HepG2 (cell line): ENCODE measurements around the gene TGFA. TPM values are rescaled to one million over a fixed set of nuclear protein-coding genes. Genes with fewer than 3 reads are reported as not detected.

ENCODE experiments used
- TBL1XR1 ChIP-seq: fragments of 150-350 bp; IDR thresholded peaks from 2 replicates; pipeline ENCODE4 v1.6.1; 2014; ENCODE audit warnings: borderline replicate concordance, low read length; ENCODE audit not compliant: partially characterized antibody
- U2AF2 ChIP-seq: fragments of 200-400 bp; formaldehyde crosslinking; IDR thresholded peaks from 2 replicates; pipeline ENCODE4 v1.6.1; 2017; ENCODE audit warnings: low read depth, mild to moderate bottlenecking, low read length
- ZFP1 ChIP-seq: IDR thresholded peaks from 2 replicates; pipeline ENCODE4 v1.6.1; 2016
- polyA plus RNA-seq, 8 experiments: library from polyadenylated mRNA; depleted of rRNA in 3 of 8; stranded (reverse) in 7 of 8; unstranded in 1 of 8; fragments of >200 nt; fragmentation: Illumina TruSeq in 4 of 8; extraction: Trizol in 4 of 8; gene quantifications; 2 replicates each; pipeline versions ENCODE4 v1.2.1 to v1.2.3, GENCODE V29; 2011 to 2016; ENCODE audit warnings: low read depth in 4 of 8, missing spikeins in 1 of 8, mixed read lengths in 1 of 8; ENCODE audit not compliant: insufficient read depth in 1 of 8
- total RNA-seq, 5 experiments: library from RNA; depleted of rRNA; stranded (reverse); fragments of >200 nt; fragmentation: Illumina TruSeq; extraction: Trizol; gene quantifications; 2 replicates each; pipeline ENCODE4 v1.2.3, GENCODE V29; 2016; ENCODE audit warnings: low read depth in 1 of 5
- TF ChIP-seq, protein P1 (sequence below): sonication (generic); formaldehyde crosslinking; IDR thresholded peaks from 2 replicates; pipeline ENCODE4 v1.4.0; 2020; ENCODE audit warnings: low read depth, missing genetic modification reagents
- TF ChIP-seq, protein P2 (sequence below): sonication (generic); formaldehyde crosslinking; IDR thresholded peaks from 2 replicates; pipeline ENCODE4 v1.5.0; 2020; ENCODE audit warnings: mild to moderate bottlenecking, low read depth, missing genetic modification reagents, borderline replicate concordance
- TF ChIP-seq, protein P3 (sequence below): sonication (generic); formaldehyde crosslinking; IDR thresholded peaks from 2 replicates; pipeline ENCODE4 v1.4.0; 2020; ENCODE audit warnings: mild to moderate bottlenecking, missing genetic modification reagents
- TF ChIP-seq, protein P4 (sequence below): sonication (generic); formaldehyde crosslinking; IDR thresholded peaks from 2 replicates; pipeline ENCODE4 v1.8.0; 2022; ENCODE audit warnings: mild to moderate bottlenecking, missing genetic modification reagents, moderate library complexity

Gene TGFA
- total and polyA plus RNA-seq, 2 of the 13 experiments (the other 11 are each of a cell fraction or from before 2014, with no cell fraction given) = 7.8 to 15.3 TPM

DNA sequence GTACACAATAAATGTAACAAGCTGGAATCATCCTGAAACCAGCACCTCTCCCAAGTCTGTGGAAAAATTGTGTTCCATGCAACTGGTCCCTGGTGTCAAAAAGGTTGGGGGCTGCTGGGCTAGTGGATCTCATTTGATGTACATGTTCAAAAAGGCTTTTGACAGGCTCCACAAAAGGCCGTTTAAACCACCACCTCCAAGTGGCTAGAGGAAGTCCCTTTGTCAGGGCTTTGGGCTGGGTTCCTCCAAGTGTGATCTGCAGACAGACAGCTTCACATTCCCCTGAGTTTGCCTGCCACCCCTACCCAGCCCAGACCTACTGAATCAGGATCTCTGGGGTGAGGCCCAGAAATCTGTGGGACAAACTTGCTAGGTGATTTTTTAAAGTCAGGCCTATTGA, 84.7 kb downstream of the TGFA start (continued):
- TF ChIP-seq, protein P1, sequence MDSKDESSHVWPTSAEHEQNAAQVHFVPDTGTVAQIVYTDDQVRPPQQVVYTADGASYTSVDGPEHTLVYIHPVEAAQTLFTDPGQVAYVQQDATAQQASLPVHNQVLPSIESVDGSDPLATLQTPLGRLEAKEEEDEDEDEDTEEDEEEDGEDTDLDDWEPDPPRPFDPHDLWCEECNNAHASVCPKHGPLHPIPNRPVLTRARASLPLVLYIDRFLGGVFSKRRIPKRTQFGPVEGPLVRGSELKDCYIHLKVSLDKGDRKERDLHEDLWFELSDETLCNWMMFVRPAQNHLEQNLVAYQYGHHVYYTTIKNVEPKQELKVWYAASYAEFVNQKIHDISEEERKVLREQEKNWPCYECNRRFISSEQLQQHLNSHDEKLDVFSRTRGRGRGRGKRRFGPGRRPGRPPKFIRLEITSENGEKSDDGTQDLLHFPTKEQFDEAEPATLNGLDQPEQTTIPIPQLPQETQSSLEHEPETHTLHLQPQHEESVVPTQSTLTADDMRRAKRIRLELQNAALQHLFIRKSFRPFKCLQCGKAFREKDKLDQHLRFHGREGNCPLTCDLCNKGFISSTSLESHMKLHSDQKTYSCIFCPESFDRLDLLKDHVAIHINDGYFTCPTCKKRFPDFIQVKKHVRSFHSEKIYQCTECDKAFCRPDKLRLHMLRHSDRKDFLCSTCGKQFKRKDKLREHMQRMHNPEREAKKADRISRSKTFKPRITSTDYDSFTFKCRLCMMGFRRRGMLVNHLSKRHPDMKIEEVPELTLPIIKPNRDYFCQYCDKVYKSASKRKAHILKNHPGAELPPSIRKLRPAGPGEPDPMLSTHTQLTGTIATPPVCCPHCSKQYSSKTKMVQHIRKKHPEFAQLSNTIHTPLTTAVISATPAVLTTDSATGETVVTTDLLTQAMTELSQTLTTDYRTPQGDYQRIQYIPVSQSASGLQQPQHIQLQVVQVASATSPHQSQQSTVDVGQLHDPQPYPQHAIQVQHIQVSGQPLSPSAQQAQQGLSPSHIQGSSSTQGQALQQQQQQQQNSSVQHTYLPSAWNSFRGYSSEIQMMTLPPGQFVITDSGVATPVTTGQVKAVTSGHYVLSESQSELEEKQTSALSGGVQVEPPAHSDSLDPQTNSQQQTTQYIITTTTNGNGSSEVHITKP (CRISPR knock-in tag) = no peak
- TF ChIP-seq ZFP1 (CRISPR knock-in tag) = no peak
- no peak for TF ChIP-seq U2AF2
- no peak for TF ChIP-seq TBL1XR1
- TF ChIP-seq, protein P2, sequence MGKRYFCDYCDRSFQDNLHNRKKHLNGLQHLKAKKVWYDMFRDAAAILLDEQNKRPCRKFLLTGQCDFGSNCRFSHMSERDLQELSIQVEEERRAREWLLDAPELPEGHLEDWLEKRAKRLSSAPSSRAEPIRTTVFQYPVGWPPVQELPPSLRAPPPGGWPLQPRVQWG (CRISPR knock-in tag) = no peak
- TF ChIP-seq, protein P3, sequence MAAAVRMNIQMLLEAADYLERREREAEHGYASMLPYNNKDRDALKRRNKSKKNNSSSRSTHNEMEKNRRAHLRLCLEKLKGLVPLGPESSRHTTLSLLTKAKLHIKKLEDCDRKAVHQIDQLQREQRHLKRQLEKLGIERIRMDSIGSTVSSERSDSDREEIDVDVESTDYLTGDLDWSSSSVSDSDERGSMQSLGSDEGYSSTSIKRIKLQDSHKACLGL (CRISPR knock-in tag) = no peak
- TF ChIP-seq, protein P4, sequence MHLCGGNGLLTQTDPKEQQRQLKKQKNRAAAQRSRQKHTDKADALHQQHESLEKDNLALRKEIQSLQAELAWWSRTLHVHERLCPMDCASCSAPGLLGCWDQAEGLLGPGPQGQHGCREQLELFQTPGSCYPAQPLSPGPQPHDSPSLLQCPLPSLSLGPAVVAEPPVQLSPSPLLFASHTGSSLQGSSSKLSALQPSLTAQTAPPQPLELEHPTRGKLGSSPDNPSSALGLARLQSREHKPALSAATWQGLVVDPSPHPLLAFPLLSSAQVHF (CRISPR knock-in tag) = no peak
